ENCODE data around the gene CDH23. TPM values are rescaled to one million over a fixed set of nuclear protein-coding genes. Genes with fewer than 3 reads are reported as not detected.

The CDH23 gene
- total RNA-seq, 1 experiment from 2014 or later: 0.02 TPM

DNA sequence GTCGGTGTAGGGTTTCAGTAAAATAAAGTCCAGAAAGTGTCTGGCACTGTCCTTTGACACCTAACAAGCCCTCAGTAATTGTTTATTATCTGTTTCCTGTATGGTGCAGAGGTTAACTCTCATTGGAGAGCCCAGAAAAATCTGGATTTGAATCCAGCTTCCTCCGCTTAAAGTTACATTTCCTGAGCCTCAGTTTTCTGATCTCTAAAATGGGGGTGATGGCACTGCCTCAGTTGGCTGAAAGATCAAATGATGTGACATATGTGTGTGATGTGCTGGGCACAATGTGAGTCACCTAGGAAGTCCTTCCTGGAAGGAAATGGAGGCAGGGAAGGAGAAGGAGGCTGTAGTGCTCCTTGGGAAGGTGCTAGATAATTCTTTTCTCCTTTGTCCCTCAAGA, 14.7 kb upstream of the CDH23 start:
- POLR2A ChIA-PET: interaction anchor here (0.8 to 1.2 kb wide), 2 partner anchors 10 to 430 kb away, joined by 3 read pairs; no protein-coding TSS in a partner anchor
- Mint-ChIP-seq H3K4me3 (ENCODE audit: unreplicated experiment) (no peak overlapping the region), H3K27ac (ENCODE audit: low read depth, unreplicated experiment) (no peak overlapping the region), H3K36me3 (ENCODE audit: insufficient read depth, unreplicated experiment) (no peaks in the 10 kb centered on the region), H3K27me3 (ENCODE audit: insufficient read depth, unreplicated experiment) (no peaks in the 10 kb centered on the region), H3K9me3 (ENCODE audit: unreplicated experiment) (no peaks in the 10 kb centered on the region), H3K4me1 (ENCODE audit: insufficient read depth, unreplicated experiment) (peaks cover 7% of the 10 kb centered on the region)
- no peak for DNase-seq (ENCODE audit: unreplicated experiment)
- CTCF ChIA-PET: interaction anchor here (0.5 to 10.3 kb wide), 13 partner anchors 9 to 521 kb away, joined by 3 to 78 read pairs (median 6); partner anchors contain the start of gene SLC29A3
- TF ChIP-seq, protein P1, sequence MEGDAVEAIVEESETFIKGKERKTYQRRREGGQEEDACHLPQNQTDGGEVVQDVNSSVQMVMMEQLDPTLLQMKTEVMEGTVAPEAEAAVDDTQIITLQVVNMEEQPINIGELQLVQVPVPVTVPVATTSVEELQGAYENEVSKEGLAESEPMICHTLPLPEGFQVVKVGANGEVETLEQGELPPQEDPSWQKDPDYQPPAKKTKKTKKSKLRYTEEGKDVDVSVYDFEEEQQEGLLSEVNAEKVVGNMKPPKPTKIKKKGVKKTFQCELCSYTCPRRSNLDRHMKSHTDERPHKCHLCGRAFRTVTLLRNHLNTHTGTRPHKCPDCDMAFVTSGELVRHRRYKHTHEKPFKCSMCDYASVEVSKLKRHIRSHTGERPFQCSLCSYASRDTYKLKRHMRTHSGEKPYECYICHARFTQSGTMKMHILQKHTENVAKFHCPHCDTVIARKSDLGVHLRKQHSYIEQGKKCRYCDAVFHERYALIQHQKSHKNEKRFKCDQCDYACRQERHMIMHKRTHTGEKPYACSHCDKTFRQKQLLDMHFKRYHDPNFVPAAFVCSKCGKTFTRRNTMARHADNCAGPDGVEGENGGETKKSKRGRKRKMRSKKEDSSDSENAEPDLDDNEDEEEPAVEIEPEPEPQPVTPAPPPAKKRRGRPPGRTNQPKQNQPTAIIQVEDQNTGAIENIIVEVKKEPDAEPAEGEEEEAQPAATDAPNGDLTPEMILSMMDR (IDR thresholded peaks at IDR 0.05; ENCODE audit: unreplicated experiment): no peak
- no TSS peak for BruUV-seq (replicated peaks)
- intact Hi-C loops (cut with micrococcal nuclease): loop anchor here (5.0 kb wide), 1 partner anchor 430 kb away; no protein-coding TSS in a partner anchor

- POLR2A ChIA-PET: interaction anchor here (0.6 kb wide), 1 partner anchor 33 kb away, joined by 4 read pairs; no protein-coding TSS in a partner anchor
- no peak overlapping the region for H3K4me3 Mint-ChIP-seq (ENCODE audit: unreplicated experiment)
- BruUV-seq (replicated peaks): no TSS peak
- peaks cover 2% of the 10 kb centered on the region for H3K4me1 Mint-ChIP-seq (ENCODE audit: insufficient read depth, unreplicated experiment)
- peaks cover under 1% of the 10 kb centered on the region for H3K27me3 Mint-ChIP-seq (ENCODE audit: insufficient read depth, unreplicated experiment)
- H3K36me3 Mint-ChIP-seq (ENCODE audit: insufficient read depth, unreplicated experiment): no peaks in the 10 kb centered on the region
- CTCF ChIA-PET: interaction anchor here (0.7 to 10.3 kb wide), 13 partner anchors 10 to 521 kb away, joined by 3 to 78 read pairs (median 7); partner anchors contain the start of gene SLC29A3
- intact Hi-C loops (cut with micrococcal nuclease): loop anchor here (5.0 kb wide), 1 partner anchor 430 kb away; no protein-coding TSS in a partner anchor
- no peak for DNase-seq (ENCODE audit: unreplicated experiment)
- H3K9me3 Mint-ChIP-seq (ENCODE audit: unreplicated experiment): no peaks in the 10 kb centered on the region
- TF ChIP-seq, protein P1 (IDR thresholded peaks at IDR 0.05; ENCODE audit: unreplicated experiment): no peak
- H3K27ac Mint-ChIP-seq (ENCODE audit: low read depth, unreplicated experiment): no peak overlapping the region
Measured at GRCh38 chr10:71382757-71383156, 14.0 kb upstream of the CDH23 start.

DNA sequence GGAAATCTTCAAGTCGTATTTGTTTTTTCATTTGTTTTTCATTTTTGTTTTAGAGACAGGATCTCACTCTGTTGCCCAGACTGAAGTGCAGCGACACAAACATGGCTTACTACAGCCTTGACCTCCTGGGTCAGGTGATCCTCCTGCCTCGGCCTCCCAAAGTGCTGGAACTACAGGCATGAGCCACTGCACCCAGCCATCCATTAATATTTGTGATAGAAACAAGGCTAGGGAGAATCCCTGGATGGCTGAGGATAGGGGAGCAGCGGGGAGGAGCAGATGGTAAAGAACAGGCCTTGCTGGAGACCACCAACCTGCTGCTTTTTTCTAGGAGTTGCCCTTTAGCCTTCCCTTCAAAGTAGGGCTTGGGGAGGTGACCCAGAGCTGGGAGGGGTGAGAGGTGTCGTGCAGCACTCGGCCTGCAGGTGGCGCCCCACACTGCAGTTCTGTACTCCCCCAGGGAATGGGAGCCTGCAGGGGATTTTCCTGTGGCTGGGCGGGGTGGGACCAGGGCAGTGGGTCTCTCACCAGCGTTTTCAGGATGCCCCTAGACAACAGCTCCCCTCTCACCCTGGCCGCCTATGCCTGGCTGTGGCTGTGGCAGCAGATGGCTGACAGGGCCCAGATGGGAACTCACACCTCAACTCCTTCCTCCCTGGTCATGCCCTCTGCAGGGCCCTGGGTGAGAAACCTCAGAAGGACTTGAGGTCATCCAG, 12.6 kb upstream of the CDH23 start:
- POLR2A ChIA-PET: interaction anchor here (0.5 to 0.8 kb wide), 2 partner anchors 65 to 283 kb away, joined by 3 read pairs; partner anchors contain the start of gene SLC29A3
- no peaks in the 10 kb centered on the region for H3K9me3 Mint-ChIP-seq (ENCODE audit: unreplicated experiment)
- no peak overlapping the region for H3K4me3 Mint-ChIP-seq (ENCODE audit: unreplicated experiment)
- TF ChIP-seq, protein P1 (IDR thresholded peaks at IDR 0.05; ENCODE audit: unreplicated experiment): peak; percentile 92
- CTCF ChIA-PET: interaction anchor here (0.6 to 10.3 kb wide), 31 partner anchors 9 to 512 kb away, joined by 3 to 78 read pairs (median 4); partner anchors contain the start of gene SLC29A3
- BruUV-seq (replicated peaks): no TSS peak
- peaks cover 15% of the 10 kb centered on the region for H3K27me3 Mint-ChIP-seq (ENCODE audit: insufficient read depth, unreplicated experiment)
- H3K27ac Mint-ChIP-seq (ENCODE audit: low read depth, unreplicated experiment): no peak overlapping the region
- peak; percentile 58 for DNase-seq (ENCODE audit: unreplicated experiment)
- no peaks in the 10 kb centered on the region for H3K36me3 Mint-ChIP-seq (ENCODE audit: insufficient read depth, unreplicated experiment)
- intact Hi-C loops (cut with micrococcal nuclease): loop anchor here (1.0 to 5.0 kb wide), 4 partner anchors 186 to 428 kb away; no protein-coding TSS in a partner anchor
- no peaks in the 10 kb centered on the region for H3K4me1 Mint-ChIP-seq (ENCODE audit: insufficient read depth, unreplicated experiment)

DNA sequence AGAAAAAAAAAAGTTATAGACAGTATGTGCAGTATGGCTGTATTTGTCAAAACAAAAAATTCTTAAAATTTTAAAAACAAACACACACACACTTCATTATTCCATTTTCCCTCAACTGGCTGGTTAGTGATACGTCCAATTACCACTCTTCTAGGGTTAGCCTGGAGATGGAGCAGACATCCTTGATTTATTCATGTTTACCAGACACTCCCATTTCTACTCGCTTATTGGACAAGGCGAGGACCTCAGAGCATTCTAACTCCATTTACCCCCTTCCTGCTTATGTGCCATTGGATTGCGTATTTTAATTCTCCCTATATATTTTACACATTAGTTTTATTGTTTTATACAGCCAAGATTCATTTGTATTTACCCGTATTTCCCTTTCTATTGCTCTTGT, 8.5 kb upstream of the CDH23 start:
- Mint-ChIP-seq H3K36me3 (ENCODE audit: insufficient read depth, unreplicated experiment) (no peaks in the 10 kb centered on the region), H3K27me3 (ENCODE audit: insufficient read depth, unreplicated experiment) (peaks cover 35% of the 10 kb centered on the region), H3K4me3 (ENCODE audit: unreplicated experiment) (no peak overlapping the region), H3K4me1 (ENCODE audit: insufficient read depth, unreplicated experiment) (no peaks in the 10 kb centered on the region), H3K9me3 (ENCODE audit: unreplicated experiment) (no peaks in the 10 kb centered on the region), H3K27ac (ENCODE audit: low read depth, unreplicated experiment) (no peak overlapping the region)
- TF ChIP-seq, protein P1 (IDR thresholded peaks at IDR 0.05; ENCODE audit: unreplicated experiment): no peak
- CTCF ChIA-PET: interaction anchor here (10.3 kb wide), 1 partner anchor 181 kb away, joined by 78 read pairs; no protein-coding TSS in a partner anchor
- no peak for DNase-seq (ENCODE audit: unreplicated experiment)
- POLR2A ChIA-PET: interaction anchor here (0.5 kb wide), 1 partner anchor 15 kb away, joined by 3 read pairs; no protein-coding TSS in a partner anchor
- no TSS peak for BruUV-seq (replicated peaks)
- intact Hi-C loops (cut with micrococcal nuclease): no loop called here
